HepG2 (cell line): ENCODE data around the gene IRF1. TPM values are rescaled to one million over a fixed set of nuclear protein-coding genes. Genes with fewer than 3 reads are reported as not detected.
A peak's percentile ranks its signal among the peaks of the same experiment; 100 is the strongest.

ENCODE experiments used
- AGO1 ChIP-seq: fragments of 200-400 bp; formaldehyde crosslinking; IDR thresholded peaks from 2 replicates; pipeline ENCODE4 v1.6.1; 2017; ENCODE audit warnings: mild to moderate bottlenecking, low read depth, low read length, moderate library complexity; ENCODE audit not compliant: poor library complexity, severe bottlenecking
- CTCF ChIP-seq: sonication (generic); formaldehyde crosslinking; IDR thresholded peaks from 2 replicates; pipeline ENCODE4 v1.5.0; 2020; ENCODE audit warnings: mild to moderate bottlenecking, missing genetic modification reagents, moderate library complexity
- GRHL1 ChIP-seq: sonication (generic); formaldehyde crosslinking; conservative IDR thresholded peaks from 2 replicates; pipeline ENCODE4 v1.8.0; 2022; ENCODE audit warnings: missing genetic modification reagents
- MED1 ChIP-seq: sonication (generic); formaldehyde crosslinking; IDR thresholded peaks from 2 replicates; pipeline ENCODE4 v1.4.0; 2020; ENCODE audit warnings: missing genetic modification reagents
- RAD51 ChIP-seq: fragments of 450-650 bp; IDR thresholded peaks from 2 replicates; pipeline ENCODE4 v1.6.1; 2016; ENCODE audit warnings: borderline replicate concordance
- REPIN1 ChIP-seq: sonication (generic); formaldehyde crosslinking; IDR thresholded peaks from 2 replicates; pipeline ENCODE4 v1.8.0; 2022; ENCODE audit warnings: missing genetic modification reagents, low read depth, mild to moderate bottlenecking, borderline replicate concordance
- SMAD1 ChIP-seq: sonication (generic); formaldehyde crosslinking; IDR thresholded peaks from 2 replicates; pipeline ENCODE4 v1.4.0; 2020; ENCODE audit warnings: missing genetic modification reagents, low read depth, mild to moderate bottlenecking, borderline replicate concordance
- TCF7L2 ChIP-seq: IDR thresholded peaks from 2 replicates; pipeline ENCODE4 v1.6.1; 2011; ENCODE audit warnings: mild to moderate bottlenecking, low read depth, low read length, moderate library complexity
- TFAP4 ChIP-seq: sonication (generic); IDR thresholded peaks from 2 replicates; pipeline ENCODE4 v1.6.1; 2016; ENCODE audit warnings: low read depth, borderline replicate concordance
- ZBTB34 ChIP-seq: sonication (generic); formaldehyde crosslinking; IDR thresholded peaks from 2 replicates; pipeline ENCODE4 v1.8.0; 2022; ENCODE audit warnings: mild to moderate bottlenecking, missing genetic modification reagents
- ZFP37 ChIP-seq: sonication (generic); formaldehyde crosslinking; IDR thresholded peaks from 2 replicates; pipeline ENCODE4 v1.4.0; 2020; ENCODE audit warnings: missing genetic modification reagents, borderline replicate concordance
- ZNF235 ChIP-seq: sonication (generic); formaldehyde crosslinking; IDR thresholded peaks from 2 replicates; pipeline ENCODE4 v1.8.1; 2023; ENCODE audit warnings: mild to moderate bottlenecking, missing genetic modification reagents, borderline replicate concordance
- ZNF451 ChIP-seq: sonication (generic); formaldehyde crosslinking; IDR thresholded peaks from 2 replicates; pipeline ENCODE4 v1.5.0; 2020; ENCODE audit warnings: mild to moderate bottlenecking, missing genetic modification reagents
- ZNF687 ChIP-seq: sonication (generic); formaldehyde crosslinking; IDR thresholded peaks from 2 replicates; pipeline ENCODE4 v1.5.1; 2020; ENCODE audit warnings: mild to moderate bottlenecking, missing genetic modification reagents, moderate library complexity
- ZXDC ChIP-seq: sonication (generic); formaldehyde crosslinking; IDR thresholded peaks from 2 replicates; pipeline ENCODE4 v1.5.0; 2020; ENCODE audit warnings: mild to moderate bottlenecking, missing genetic modification reagents
- polyA plus RNA-seq, 8 experiments: library from polyadenylated mRNA; depleted of rRNA in 3 of 8; stranded (reverse) in 7 of 8; unstranded in 1 of 8; fragments of >200 nt; fragmentation: Illumina TruSeq in 4 of 8; extraction: Trizol in 4 of 8; gene quantifications; 2 replicates each; pipeline versions ENCODE4 v1.2.1 to v1.2.3, GENCODE V29; 2011 to 2016; ENCODE audit warnings: low read depth in 4 of 8, missing spikeins in 1 of 8, mixed read lengths in 1 of 8; ENCODE audit not compliant: insufficient read depth in 1 of 8
- total RNA-seq, 5 experiments: library from RNA; depleted of rRNA; stranded (reverse); fragments of >200 nt; fragmentation: Illumina TruSeq; extraction: Trizol; gene quantifications; 2 replicates each; pipeline ENCODE4 v1.2.3, GENCODE V29; 2016; ENCODE audit warnings: low read depth in 1 of 5

The IRF1 gene
- total and polyA plus RNA-seq, 2 of the 13 experiments (the other 11 are each of a cell fraction or from before 2014, with no cell fraction given) = 4.1 to 8.8 TPM

GRCh38 chr5:132464156-132464939 is 26.2 kb downstream of the IRF1 start (continued):
- TF ChIP-seq SMAD1 (CRISPR knock-in tag) = no peak
- TF ChIP-seq MED1 = no peak
- no peak for TF ChIP-seq ZFP37 (CRISPR knock-in tag)
- no peak for TF ChIP-seq ZNF451
- no peak for TF ChIP-seq TFAP4
- TF ChIP-seq REPIN1 (CRISPR knock-in tag) = no peak
- TF ChIP-seq ZBTB34 = no peak
- TF ChIP-seq ZXDC = no peak
- TF ChIP-seq AGO1 = no peak
- TF ChIP-seq TCF7L2 = no peak
- TF ChIP-seq ZNF687 (CRISPR knock-in tag) = peak; percentile 37; the same call in 1 of the 2 replicates
- no peak for TF ChIP-seq RAD51
- TF ChIP-seq GRHL1 (CRISPR knock-in tag) = no peak
- TF ChIP-seq CTCF (CRISPR knock-in tag) = 0 out of 2 replicates have a peak, but pooled peaks have one; percentile 31
- TF ChIP-seq ZNF235 = no peak
